Gastroesophageal sphincter (tissue), 4 donors: ENCODE results near the gene GALK2. TPM values are rescaled to one million over a fixed set of nuclear protein-coding genes. Genes with fewer than 3 reads are reported as not detected.

ENCODE experiments used
- ATAC-seq: fragments of 150-250 bp; one replicate; pipeline ENCODE4 v1.9.1; 2016; ENCODE audit warnings: mild to moderate bottlenecking, moderate library complexity
- H3K27ac ChIP-seq, 4 donors: fragments of 200-600 bp; sonication (generic) in 3 of 4; 1 replicate in 3 of 4; 2 replicates in 1 of 4; pipeline ENCODE4 v1.5.1; 2016 to 2019
- H3K27me3 ChIP-seq: fragments of 200-600 bp; sonication (generic); one replicate; pipeline ENCODE4 v1.5.1; 2019
- H3K36me3 ChIP-seq, 2 donors: fragments of 200-600 bp; sonication (generic); one replicate each; pipeline ENCODE4 v1.5.1; 2019; ENCODE audit warnings: control low read depth in 1 of 2
- H3K4me1 ChIP-seq, 3 donors: fragments of 200-600 bp; sonication (generic); 1 replicate in 2 of 3; 2 replicates in 1 of 3; pipeline ENCODE4 v1.5.1; 2016 to 2019; ENCODE audit warnings: control low read depth in 2 of 3
- H3K4me3 ChIP-seq, 2 donors: fragments of 200-600 bp; sonication (generic); one replicate each; pipeline ENCODE4 v1.5.1; 2019; ENCODE audit warnings: mild to moderate bottlenecking in 1 of 2, moderate library complexity in 1 of 2
- H3K9me3 ChIP-seq, 3 donors: fragments of 200-600 bp; sonication (generic); one replicate each; pipeline ENCODE4 v1.5.1; 2017 to 2019; ENCODE audit warnings: control low read depth in 2 of 3
- CTCF ChIP-seq, 4 experiments: fragments of 200-600 bp in 2 of 4; fragments of 450-650 bp in 2 of 4; sonication (generic) in 1 of 4; IDR thresholded peaks; one replicate each; pipeline ENCODE4 v1.5.1; 2017 to 2019; ENCODE audit warnings: antibody characterized with exemption in 4 of 4, mild to moderate bottlenecking in 2 of 4, moderate library complexity in 2 of 4
- EP300 ChIP-seq: sonication (generic); formaldehyde crosslinking; IDR thresholded peaks from one replicate; pipeline ENCODE4 v1.6.1; 2017; ENCODE audit warnings: antibody characterized with exemption, mild to moderate bottlenecking
- POLR2A ChIP-seq, 2 donors: fragments of 450-650 bp; IDR thresholded peaks; one replicate each; pipeline ENCODE4 v1.6.1; 2017; ENCODE audit warnings: antibody characterized with exemption in 2 of 2, mild to moderate bottlenecking in 2 of 2, moderate library complexity in 1 of 2
- POLR2AphosphoS5 ChIP-seq: sonication (generic); formaldehyde crosslinking; IDR thresholded peaks from one replicate; pipeline ENCODE4 v1.6.1; 2017; ENCODE audit warnings: antibody characterized with exemption
- WGBS, 2 donors: methylation state at CpG; one replicate each; pipeline ENCODE4 v1.1.5; 2018; ENCODE audit warnings: low coverage in 1 of 2; 5-methylcytosine and 5-hydroxymethylcytosine counted together
- total RNA-seq, 4 donors: library from RNA; depleted of rRNA; stranded (reverse); fragments of >200 nt; gene quantifications; one replicate each; pipeline ENCODE4 v1.1.0, GENCODE V29; 2016

GALK2 gene
- total RNA-seq, 4 donors from 2014 or later, result 30.0 to 54.8 (median 43.8) TPM

- peaks cover 0 to 26% of the 10 kb centered on the region in 2 donors for H3K36me3 ChIP-seq
- WGBS, 2 donors, result 98% methylated on average over 4 to 5 of the region's 5 CpGs
- no peak for ATAC-seq
- no peak for TF ChIP-seq POLR2A (IDR thresholded peaks at IDR 0.05)
- TF ChIP-seq EP300, result no peak
- no peak for TF ChIP-seq CTCF (IDR thresholded peaks at IDR 0.05)
- no peak for TF ChIP-seq POLR2AphosphoS5
- H3K4me1 ChIP-seq, result no peaks in the 10 kb centered on the region
- no peaks in the 10 kb centered on the region for H3K9me3 ChIP-seq
- no peaks in the 10 kb centered on the region for H3K27me3 ChIP-seq
- no peak overlapping the region for H3K27ac ChIP-seq
- no peak overlapping the region for H3K4me3 ChIP-seq
Measured at GRCh38 chr15:49278751-49279150, 108.7 kb downstream of the GALK2 start.

- no peak for ATAC-seq
- Histone ChIP-seq H3K4me1 (no peaks in the 10 kb centered on the region), H3K27me3 (no peaks in the 10 kb centered on the region), H3K4me3 (no peak overlapping the region), H3K9me3 (no peaks in the 10 kb centered on the region), H3K36me3 (peaks cover 0 to 36% of the 10 kb centered on the region in 2 donors), H3K27ac (no peak overlapping the region)
- WGBS, 2 donors, result 85 to 99% methylated on average over 4 of the region's 4 CpGs
- TF ChIP-seq POLR2AphosphoS5 (no peak), EP300 (no peak), CTCF (IDR thresholded peaks at IDR 0.05) (no peak), POLR2A (IDR thresholded peaks at IDR 0.05) (no peak)
Measured at GRCh38 chr15:49279521-49280456, 109.7 kb downstream of the GALK2 start.

GRCh38 chr15:49282366-49282765 lies 112.3 kb downstream of the GALK2 start:
- no peak overlapping the region for H3K4me3 ChIP-seq
- WGBS, 2 donors, result 91% methylated on average over 1 of the region's 1 CpG; no CpG with 5 or more reads in 1 of the 2 donors
- no peak for ATAC-seq
- H3K36me3 ChIP-seq, result peaks cover 0 to 42% of the 10 kb centered on the region in 2 donors
- H3K9me3 ChIP-seq, result no peaks in the 10 kb centered on the region
- no peaks in the 10 kb centered on the region for H3K27me3 ChIP-seq
- H3K4me1 ChIP-seq, result no peaks in the 10 kb centered on the region
- TF ChIP-seq POLR2AphosphoS5, result no peak
- no peak for TF ChIP-seq CTCF (IDR thresholded peaks at IDR 0.05)
- no peak for TF ChIP-seq EP300
- TF ChIP-seq POLR2A (IDR thresholded peaks at IDR 0.05), result no peak
- H3K27ac ChIP-seq, result no peak overlapping the region

- Histone ChIP-seq H3K36me3 (peaks cover 0 to 60% of the 10 kb centered on the region in 2 donors), H3K4me3 (no peak overlapping the region), H3K27me3 (no peaks in the 10 kb centered on the region), H3K9me3 (no peaks in the 10 kb centered on the region), H3K4me1 (no peaks in the 10 kb centered on the region), H3K27ac (peak overlapping the region in 1 of 4 donors; percentile 20)
- ATAC-seq, result no peak
- 71 to 86% methylated on average over 4 of the region's 4 CpGs for WGBS, 2 donors
- TF ChIP-seq EP300, result no peak
Measured at GRCh38 chr15:49286649-49287404, 116.8 kb downstream of the GALK2 start.

GRCh38 chr15:49287481-49287880 lies 117.4 kb downstream of the GALK2 start:
- H3K4me1 ChIP-seq, result no peaks in the 10 kb centered on the region
- peaks cover 0 to 58% of the 10 kb centered on the region in 2 donors for H3K36me3 ChIP-seq
- no peak overlapping the region for H3K4me3 ChIP-seq
- no peak for TF ChIP-seq CTCF (IDR thresholded peaks at IDR 0.05)
- no peak for TF ChIP-seq EP300
- TF ChIP-seq POLR2A (IDR thresholded peaks at IDR 0.05), result no peak
- TF ChIP-seq POLR2AphosphoS5, result no peak
- peak overlapping the region in 1 of 4 donors; percentile 20 for H3K27ac ChIP-seq
- H3K27me3 ChIP-seq, result no peaks in the 10 kb centered on the region
- H3K9me3 ChIP-seq, result no peaks in the 10 kb centered on the region
- ATAC-seq, result no peak
